ENCODE measurements around the gene NR0B2.

- TF ChIP-seq CTCF (conservative IDR thresholded peaks at IDR 0.05) (peak; percentile 76), EZH2 (IDR thresholded peaks at IDR 0.05; ENCODE audit: low read depth) (no peak)
Observed at GRCh38 chr1:26862781-26863684, 50.7 kb downstream of the NR0B2 start, which contains the start of gene SFN.

Data from PC-9 (cell line).